ENCODE data around the gene VEPH1.

Gene VEPH1

DNA sequence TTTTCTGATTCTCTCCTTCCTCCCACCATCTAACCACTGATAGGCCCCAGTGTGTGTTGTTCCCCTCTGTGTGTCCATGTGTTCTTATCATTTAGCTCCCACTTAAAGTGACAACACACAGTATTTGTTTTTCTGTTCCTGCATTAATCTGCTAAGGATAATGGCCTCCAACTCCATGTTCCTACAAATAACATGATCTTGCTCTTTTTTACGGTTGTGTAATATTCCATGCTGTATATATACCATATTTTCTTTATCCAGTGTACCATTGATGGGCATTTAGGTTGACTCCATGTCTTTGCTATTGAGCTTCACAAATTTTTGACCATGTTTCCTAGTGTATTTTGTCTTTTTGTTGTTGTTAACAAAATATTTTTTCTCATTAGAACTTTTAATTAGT is 30.6 kb downstream of the VEPH1 start:
- DNase-seq: no peak

DNA sequence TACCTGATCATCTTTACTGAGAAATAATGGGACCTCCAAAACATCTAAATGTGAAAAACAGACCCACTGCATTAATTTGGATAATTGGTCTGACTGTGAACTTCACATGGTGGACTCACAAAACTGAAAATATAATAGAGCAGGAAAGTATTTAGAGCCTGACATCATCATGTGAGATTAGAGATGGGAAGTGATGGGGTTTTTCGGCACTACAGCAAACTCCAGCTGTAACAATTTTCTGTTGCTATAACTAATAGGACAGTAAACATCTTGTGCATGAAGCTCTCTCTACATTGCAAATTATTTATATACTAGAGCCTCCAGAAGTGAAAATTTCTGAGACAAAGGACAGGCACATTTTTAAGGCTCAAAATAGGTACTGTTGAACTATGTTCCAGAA is 32.2 kb downstream of the VEPH1 start:
- DNase-seq: no peak

DNA sequence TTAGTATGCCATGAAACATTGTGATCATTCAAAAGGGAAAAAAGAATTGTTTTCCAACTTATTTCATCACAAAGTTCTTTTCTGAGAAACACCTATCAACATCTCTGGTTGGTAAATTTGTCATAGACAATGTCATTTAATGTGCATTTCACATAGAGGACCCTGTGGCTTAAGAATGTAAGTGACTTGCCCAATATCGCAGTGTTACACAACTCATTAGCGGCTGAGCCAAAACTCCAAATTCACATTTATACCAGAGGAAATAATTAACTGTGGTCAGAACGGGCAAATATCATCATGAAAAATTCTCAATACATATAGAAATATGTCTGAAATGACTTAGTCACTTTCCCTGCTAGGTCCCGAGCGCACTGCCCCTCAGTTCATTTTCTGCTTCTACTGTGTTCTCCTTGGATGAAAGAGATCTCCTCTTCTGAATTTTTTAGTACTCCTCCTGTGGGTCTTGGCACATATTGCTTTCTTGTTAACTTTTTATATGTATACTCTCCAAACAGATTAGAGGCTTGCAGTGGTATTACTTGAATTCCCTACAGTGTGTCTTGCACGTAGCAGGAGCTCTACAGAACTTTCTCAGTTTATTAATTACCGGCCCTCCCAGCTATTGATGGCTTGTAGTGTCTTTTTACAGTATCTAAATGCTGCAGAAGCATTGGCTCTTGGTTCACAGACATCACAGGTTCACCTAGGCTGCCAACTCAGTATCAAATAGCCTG is 33.5 kb downstream of the VEPH1 start:
- no peak for DNase-seq

- DNase-seq: no peak
Observed at GRCh38 chr3:157467200-157467599, 36.0 kb downstream of the VEPH1 start.

DNA sequence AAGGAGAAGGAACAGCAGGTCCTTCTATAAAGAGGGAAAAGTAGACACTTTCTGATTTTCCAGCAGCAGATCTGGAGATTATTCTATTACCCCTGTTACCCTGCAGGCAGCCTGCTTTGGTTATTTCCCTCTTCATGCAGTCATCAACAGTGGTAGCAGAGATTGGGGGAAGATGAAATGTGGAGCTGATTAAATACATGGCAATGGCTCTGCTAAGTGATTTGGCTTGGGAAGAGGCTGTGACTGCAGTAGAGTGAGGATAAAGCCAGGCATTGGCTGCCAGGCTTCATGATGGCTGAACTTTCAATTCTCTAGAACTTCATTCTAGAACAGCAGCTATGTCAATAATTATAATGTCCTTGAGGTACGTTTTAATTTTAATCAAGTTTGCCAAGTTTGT is 37.5 kb downstream of the VEPH1 start:
- DNase-seq: no peak

- no peak for DNase-seq
Observed at GRCh38 chr3:157464321-157464720, 38.9 kb downstream of the VEPH1 start.

- no peak for DNase-seq
Observed at GRCh38 chr3:157463816-157464215, 39.4 kb downstream of the VEPH1 start.

DNA sequence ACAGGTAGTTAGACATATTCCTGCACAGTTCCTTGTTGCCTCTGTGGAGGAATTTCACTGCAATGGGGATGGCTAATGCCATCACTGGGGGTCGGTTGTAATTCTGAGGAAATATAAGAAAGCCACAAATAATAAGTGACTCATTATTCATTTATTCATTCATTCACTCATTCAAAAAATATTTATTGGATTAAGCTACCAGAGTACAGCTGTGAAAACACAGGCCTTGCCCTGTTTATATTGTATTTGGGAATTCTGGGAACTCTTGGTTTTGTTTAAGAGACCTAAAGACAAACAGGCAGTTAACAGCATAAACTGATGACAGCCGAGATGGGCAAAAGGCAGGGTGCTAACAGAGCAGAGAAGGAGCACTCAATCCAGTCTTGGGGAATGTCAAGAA is 43.0 kb downstream of the VEPH1 start:
- no peak for DNase-seq

DNA sequence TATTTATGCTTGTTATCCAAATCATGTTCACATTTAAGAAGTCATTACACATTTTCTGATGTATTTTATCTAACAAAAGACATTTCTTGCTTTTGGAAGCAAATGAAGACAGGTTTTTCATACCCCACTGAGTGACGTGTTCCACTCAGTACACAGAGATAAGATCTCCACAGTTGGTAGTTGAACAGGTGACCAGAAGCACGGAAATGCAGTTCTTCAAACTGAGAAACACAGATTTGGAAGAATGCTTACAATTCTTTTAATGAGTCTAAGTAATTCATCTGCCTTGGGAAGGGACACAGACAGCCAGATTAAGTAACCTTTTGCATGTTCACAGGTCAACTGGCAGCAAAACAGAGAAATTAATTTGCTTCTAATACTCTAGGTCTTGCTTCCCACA is 43.5 kb downstream of the VEPH1 start:
- no peak for DNase-seq

DNA sequence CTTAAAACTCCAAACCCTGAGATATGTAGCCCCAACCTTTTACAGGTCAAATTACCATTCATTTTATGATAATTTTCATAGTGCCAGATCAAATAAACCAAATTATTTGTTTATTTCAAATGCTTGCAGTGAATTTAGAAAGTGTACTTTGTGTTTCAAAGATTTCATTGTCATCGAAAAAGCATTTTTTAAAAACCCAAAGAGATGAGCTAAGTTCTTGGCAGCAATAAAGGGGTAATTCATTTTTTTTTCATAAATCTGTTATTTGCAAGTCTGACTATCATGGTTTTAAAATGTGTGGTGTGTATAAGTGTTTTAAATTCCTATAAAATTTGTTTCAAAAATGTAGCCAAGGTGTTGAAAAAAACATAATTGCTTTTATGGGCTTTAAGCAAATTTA is 49.4 kb downstream of the VEPH1 start:
- DNase-seq: no peak

DNA sequence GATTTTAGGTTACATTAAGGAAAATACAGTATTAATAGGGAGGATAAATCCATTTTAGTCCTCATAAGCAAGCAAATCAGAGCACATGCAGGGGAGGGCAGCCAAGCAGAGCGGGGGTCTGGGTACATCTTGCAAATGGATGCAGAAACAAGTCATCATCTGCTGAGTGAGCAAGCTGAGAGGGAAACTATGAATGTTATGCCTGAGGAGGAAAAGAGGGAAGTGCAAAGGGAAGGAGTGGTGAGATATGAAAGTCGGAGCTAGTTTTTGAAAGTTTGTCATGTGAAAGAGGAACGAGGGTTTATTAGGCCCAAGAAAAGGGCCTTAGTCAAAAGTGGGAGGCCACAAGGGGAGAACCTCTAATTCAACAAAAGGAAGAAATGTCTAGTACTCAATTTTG is 51.1 kb downstream of the VEPH1 start:
- DNase-seq: no peak

DNA sequence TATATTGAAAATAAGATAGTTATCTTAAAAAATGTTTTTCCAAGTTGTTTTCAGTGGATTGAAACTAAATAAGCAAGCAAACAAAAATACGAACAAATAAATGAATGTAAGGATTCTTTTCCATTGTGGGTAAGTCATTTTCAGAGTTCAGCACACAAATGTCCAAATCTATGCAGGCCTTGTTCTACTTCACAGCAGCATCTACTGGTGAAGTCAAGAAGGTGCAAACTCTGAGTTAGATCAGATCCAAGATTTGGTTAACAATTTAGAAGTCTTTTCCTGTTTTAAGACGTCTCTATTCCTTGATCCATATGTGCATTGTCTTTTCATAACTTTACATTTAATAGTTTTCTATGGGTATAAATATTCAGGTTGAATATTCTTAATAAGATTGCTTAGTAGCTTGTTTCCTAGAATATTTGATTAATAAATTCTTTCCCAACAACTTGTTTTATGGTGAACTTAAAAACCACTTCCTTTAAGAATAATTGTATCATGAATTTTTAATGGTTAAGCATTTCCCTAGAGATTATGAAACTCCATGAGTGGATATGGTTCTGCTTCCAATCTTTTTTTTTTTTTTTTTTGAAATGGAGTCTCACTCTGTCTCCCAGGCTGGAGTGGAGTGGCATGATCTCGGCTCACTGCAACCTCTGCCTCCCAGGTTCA is 56.1 kb downstream of the VEPH1 start:
- DNase-seq: no peak

DNA sequence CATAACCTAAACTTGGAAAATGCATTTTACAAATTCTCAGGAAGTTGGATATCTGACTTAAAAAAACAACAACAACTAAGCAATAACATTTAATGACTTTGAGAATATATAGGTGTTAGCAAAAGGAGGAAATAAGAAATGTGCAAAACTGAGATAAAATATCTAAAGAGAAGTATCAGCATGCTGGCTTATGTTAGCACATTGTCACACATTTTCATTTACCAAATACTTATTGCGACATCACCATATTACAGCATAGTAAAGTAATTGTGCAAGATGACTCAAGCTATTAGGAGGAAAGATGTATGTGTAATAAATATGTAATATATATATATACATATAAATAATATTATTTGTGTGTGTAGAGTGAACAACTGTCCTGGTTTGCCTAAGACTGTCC is 57.4 kb downstream of the VEPH1 start:
- DNase-seq: no peak

DNA sequence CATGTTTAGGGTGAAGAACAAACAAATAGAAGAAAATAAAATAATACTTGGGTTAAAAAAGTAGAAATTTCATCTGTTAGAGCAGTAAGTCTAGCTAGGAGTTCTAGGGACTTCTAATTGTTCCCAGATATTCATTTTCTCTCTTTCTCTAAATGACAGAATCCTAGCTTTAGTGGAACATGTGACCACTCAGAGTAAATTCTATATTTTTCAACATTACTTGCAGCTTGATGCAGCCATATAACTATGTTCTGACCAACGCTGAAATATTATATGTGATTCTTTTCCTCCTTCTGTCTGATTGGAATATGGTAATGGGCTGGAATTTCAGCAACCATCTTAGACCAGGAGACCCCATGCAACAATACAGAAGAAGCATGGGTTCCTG is 58.4 kb downstream of the VEPH1 start:
- no peak for DNase-seq

DNA sequence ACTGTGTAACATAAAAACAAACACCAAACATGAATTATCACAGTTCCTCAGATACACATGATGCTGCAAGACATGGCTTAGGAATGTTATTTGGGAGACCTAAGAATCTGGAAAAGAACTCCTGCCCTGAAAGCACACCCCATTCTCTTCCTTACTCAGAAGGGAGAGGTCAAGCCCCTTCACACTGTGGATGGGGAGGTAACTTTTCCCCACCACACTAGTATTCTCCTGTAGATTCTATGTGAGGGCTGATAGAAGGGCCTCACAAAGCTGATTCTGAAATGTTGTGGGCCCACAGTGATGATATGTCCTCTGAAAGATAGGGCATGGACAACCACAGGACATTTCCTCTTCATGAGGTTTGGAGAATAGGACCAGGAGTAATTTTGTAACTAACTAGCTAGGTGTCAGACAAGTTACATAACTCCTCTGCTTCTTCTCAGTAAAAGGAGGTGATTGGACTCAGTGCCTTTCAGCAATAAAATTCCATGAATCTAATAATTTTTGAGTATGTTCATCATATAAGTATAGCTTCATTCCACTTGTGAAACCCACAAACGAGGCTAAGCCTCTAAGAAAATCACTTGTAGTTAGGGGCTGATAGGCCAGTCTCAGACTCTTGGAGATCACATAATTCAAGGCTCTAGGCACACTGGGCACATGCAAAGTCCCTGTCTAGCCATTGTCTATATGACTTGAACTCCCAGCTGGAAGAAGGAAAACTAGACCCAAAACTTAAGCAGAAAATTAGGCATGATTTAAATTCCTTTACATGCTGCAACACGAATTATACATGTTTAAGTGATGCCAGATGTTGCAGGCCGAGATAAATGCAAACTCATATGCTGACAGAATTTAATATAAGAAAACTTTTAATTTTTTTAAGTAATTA is 59.1 kb downstream of the VEPH1 start:
- no peak for DNase-seq

- DNase-seq: no peak
Observed at GRCh38 chr3:157442729-157443128, 60.5 kb downstream of the VEPH1 start.

DNA sequence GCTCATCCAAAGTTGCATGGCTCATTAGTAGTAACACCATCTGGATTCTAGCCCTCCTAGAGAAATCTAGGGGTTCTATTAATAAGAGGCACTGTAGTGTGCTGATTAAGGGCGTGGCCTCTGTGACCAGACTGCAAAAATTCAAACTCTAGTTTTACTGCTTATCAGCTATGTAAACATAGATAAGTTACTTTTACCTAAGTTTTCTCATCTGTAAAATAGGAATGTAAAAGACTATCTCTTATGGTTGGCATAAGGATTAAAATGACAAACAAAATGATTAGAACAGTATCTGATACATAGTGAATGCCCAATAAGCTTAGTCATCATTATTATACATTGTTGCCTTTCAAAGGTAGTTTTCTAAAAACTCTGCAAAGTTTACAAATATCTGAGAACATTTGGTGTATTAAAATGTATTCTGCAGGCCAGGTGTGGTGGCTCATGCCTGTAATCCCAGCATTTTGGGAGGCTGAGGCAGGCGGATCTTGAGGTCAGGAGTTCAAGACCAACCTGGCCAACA is 62.1 kb downstream of the VEPH1 start:
- DNase-seq: no peak

DNA sequence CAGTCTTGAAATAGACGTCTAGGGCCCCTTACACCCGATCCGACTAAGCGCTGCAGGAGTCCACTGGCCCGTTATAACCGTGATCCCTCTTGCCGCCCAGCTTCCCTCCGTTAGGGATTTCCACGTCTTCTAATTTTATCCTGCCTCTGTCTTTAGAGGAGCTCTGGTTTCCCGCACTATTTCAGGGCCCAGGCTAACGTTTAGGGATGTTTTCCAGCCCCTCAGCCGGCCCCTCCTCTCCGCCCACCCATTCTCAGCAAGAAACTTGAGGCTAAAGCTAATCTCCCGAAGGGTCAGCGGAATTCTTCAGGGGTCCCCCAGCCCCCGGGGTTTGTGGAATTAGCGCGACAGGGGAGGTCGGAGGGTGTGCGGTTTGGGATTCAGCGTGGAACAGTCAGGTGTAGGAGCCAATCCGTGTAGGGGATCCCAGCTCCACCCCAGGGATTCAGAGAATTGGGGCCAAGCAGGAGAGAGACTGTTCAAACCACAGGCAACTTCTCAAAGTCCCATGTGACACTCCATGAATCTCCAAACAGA is 65.0 kb downstream of the VEPH1 start:
- no peak for DNase-seq

DNA sequence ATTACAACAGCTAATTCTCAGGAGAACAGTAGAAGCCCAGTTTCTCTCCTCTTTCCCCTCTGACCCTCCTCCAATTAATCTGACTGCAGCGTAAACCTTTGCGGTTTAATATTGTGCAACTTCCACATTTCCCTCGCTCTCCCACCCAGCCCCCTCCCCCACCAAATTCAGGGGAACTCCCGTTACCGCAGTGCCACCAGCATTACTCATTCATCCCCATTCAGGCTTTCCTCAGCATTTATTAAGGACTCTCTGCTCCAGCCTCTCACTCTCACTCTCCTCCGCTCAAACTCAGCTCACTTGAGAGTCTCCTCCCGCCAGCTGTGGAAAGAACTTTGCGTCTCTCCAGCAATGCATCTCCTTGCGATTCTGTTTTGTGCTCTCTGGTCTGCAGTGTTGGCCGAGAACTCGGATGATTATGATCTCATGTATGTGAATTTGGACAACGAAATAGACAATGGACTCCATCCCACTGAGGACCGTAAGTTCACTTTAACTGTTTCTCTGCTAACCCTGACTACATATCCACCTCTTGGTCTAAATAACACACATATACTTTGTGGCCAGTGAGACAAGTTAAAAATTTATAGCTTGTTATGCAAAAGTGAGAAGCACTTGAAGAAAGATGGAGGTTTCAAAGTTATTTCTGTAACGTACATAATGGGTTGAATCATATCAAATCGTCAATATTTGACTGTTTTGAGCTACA is 66.5 kb downstream of the VEPH1 start, which contains the start of gene PTX3:
PTX3 (plus strand) TSS at position 268 of the 709 bp plus-strand sequence; CDS start at position 352, 84 bp downstream.
- DNase-seq: no peak

- DNase-seq: no peak
Observed at GRCh38 chr3:157429708-157430107, 73.5 kb downstream of the VEPH1 start.

- DNase-seq: no peak
Observed at GRCh38 chr3:157428853-157429252, 74.4 kb downstream of the VEPH1 start.

DNA sequence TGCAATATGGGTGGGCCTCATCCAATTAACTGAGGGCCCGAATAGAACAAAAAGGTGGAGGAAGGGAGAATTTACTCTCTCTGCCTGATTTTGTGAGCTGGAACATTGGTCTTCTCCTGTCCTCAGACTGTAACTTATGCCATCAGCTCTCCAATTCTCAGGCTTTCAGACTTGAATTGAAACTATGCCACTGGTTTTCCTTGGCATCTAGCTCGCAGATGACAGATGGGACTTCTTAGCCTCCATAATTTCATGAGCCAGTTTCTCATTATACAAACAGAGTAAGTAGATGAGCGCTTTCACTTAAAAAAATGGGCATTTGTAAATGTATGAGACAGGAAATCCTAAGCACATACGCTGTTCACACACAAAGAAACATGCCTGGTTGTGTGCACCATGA is 75.3 kb downstream of the VEPH1 start:
- no peak for DNase-seq

DNA sequence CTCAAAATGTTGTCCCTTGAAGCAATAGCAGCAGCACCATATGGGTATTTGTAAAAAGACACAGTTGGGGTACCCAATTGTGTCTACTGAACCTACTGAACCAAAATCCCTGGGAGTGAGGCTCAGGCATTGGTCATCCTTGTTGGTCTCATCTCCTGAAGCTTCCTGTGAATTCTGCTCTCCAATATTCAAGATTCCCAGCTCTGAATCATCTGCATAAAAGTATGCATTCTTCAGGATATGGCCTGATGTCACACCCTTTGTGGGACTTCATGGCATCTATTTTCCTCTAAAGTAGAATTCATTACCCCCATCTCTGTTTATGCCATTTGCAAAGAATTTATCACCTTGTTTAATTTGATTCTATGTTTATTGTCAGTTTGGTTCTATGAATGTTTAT is 79.9 kb downstream of the VEPH1 start:
- no peak for DNase-seq
